Central memory CD8-positive, alpha-beta T cell (primary cell): ENCODE results near the gene SND1.

Experiments used
- ATAC-seq: fragments of 150-1000 bp; cut with Tn5 transposase; replicated peaks from 2 replicates; pipeline ENCODE4 v1.10.0; 2022; ENCODE audit warnings: mild to moderate bottlenecking, moderate FRiP score, moderate number of reproducible peaks; ENCODE audit not compliant: poor library complexity, severe bottlenecking; ENCODE audit errors: extremely low read depth
- DNase-seq, 2 donors: peaks; one replicate each; pipeline ENCODE4 v3.0.0; 2021; ENCODE audit warnings: low spot score in 2 of 2
- H3K27ac Mint-ChIP-seq: one replicate; pipeline ENCODE4 v1.8.0; 2022; ENCODE audit warnings: low read depth, mild to moderate bottlenecking, moderate library complexity, mixed read lengths
- H3K27me3 Mint-ChIP-seq: one replicate; pipeline ENCODE4 v1.8.0; 2022; ENCODE audit warnings: mixed read lengths
- H3K36me3 Mint-ChIP-seq: one replicate; pipeline ENCODE4 v1.8.0; 2022; ENCODE audit warnings: mild to moderate bottlenecking, moderate library complexity, mixed read lengths; ENCODE audit not compliant: insufficient read depth
- H3K4me1 Mint-ChIP-seq: one replicate; pipeline ENCODE4 v1.8.0; 2022; ENCODE audit warnings: mixed read lengths
- H3K4me3 Mint-ChIP-seq: one replicate; pipeline ENCODE4 v1.8.0; 2022; ENCODE audit warnings: mild to moderate bottlenecking, moderate library complexity, mixed read lengths
- H3K9me3 Mint-ChIP-seq: one replicate; pipeline ENCODE4 v1.8.0; 2022; ENCODE audit warnings: mixed read lengths

SND1 gene

GRCh38 chr7:127651556-127652332 is at the start of gene SND1:
Gene SND1, plus strand, starts transcription at chr7:127652194. Its CDS starts 180 bp downstream, at chr7:127652374.
- peak; percentile 96 for ATAC-seq
- H3K36me3 Mint-ChIP-seq = peaks cover 9% of the 10 kb centered on the region
- no peaks in the 10 kb centered on the region for H3K9me3 Mint-ChIP-seq
- H3K4me3 Mint-ChIP-seq = no peak within 1 kb of the TSS
- H3K27me3 Mint-ChIP-seq = no peaks in the 10 kb centered on the region
- peak; percentile 93 to 96 for DNase-seq
- H3K27ac Mint-ChIP-seq = peak within 1 kb of the TSS; percentile 98
- H3K4me1 Mint-ChIP-seq = peaks cover 50% of the 10 kb centered on the region

DNA sequence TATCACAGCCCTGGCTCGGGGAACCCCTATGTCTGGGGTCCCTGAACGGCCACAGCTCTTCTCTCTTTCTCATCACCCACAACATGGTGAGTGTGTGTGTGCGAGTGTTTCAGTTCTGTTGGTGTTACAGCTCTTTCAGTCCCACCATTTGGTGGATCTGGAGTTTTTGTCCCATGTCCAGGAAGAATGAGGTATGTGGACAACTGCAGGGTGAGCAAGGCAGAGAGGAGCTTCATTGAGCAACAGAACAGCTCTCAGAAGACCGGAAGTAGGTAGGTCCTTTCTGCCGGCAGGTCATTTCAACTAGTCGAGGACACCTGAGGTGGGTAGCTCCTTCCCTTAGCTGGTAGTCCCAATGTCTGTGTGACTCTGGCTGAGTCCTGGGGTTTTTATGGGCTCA is 43.5 kb upstream of the SND1 start:
- Mint-ChIP-seq H3K27me3 (peaks cover 22% of the 10 kb centered on the region), H3K4me1 (no peaks in the 10 kb centered on the region), H3K4me3 (no peak overlapping the region), H3K9me3 (no peaks in the 10 kb centered on the region), H3K27ac (no peak overlapping the region), H3K36me3 (no peaks in the 10 kb centered on the region)
- DNase-seq (no peak), ATAC-seq (no peak)

DNA sequence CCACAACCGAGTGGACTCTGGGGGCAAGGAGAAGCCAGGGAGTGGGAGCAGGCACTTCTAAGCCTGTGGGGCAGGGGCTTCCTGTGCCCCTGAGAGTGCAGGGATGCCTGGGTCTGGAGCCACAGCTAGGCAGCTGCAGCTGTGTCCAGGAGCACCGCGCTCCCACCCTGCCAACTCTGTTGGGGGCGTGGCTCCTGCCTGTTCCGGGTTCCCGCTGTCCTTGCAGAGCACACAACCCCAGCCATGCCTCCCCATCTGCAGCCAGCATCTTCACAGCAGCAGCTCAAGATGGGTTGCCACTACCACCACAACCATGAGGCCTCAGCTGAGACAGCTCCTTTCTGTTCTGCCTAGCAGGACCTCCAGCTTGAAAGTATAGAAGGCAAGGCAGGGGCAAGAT is 42.7 kb upstream of the SND1 start:
- H3K4me3 Mint-ChIP-seq = no peak overlapping the region
- no peaks in the 10 kb centered on the region for H3K4me1 Mint-ChIP-seq
- no peak overlapping the region for H3K27ac Mint-ChIP-seq
- no peaks in the 10 kb centered on the region for H3K9me3 Mint-ChIP-seq
- peaks cover 30% of the 10 kb centered on the region for H3K27me3 Mint-ChIP-seq
- no peak for DNase-seq
- no peak for ATAC-seq
- H3K36me3 Mint-ChIP-seq = no peaks in the 10 kb centered on the region

- ATAC-seq (no peak), DNase-seq (no peak)
- Mint-ChIP-seq H3K36me3 (no peaks in the 10 kb centered on the region), H3K4me3 (no peak overlapping the region), H3K27ac (no peak overlapping the region), H3K27me3 (peaks cover 53% of the 10 kb centered on the region), H3K9me3 (no peaks in the 10 kb centered on the region), H3K4me1 (no peaks in the 10 kb centered on the region)
These were observed 39.7 kb upstream of the SND1 start for GRCh38 chr7:127612263-127612662.

- Mint-ChIP-seq H3K4me3 (no peak overlapping the region), H3K27me3 (peaks cover 93% of the 10 kb centered on the region), H3K27ac (no peak overlapping the region), H3K9me3 (no peaks in the 10 kb centered on the region), H3K4me1 (peaks cover 14% of the 10 kb centered on the region), H3K36me3 (no peaks in the 10 kb centered on the region)
- DNase-seq (no peak), ATAC-seq (no peak)
These were observed 35.3 kb upstream of the SND1 start for GRCh38 chr7:127616724-127617123.

DNA sequence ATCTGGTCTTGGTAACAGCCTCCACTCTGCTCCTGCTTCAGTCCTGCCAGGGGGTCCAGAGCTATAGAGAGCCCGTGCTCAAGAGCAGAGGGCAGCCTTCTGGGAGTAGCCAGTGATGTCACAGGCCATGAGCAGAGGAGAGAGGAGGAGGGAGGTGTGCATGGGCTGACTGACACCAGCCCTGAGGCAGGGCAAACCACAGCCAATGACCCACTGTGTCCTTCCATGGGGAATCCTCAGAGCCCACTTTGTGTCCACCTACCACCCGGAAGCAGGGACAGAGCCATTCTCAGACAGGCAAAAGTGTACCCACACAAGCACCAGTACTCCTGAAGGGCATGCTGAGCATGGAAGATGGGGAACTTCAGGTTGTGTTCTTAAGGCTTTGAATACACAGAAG is 34.0 kb upstream of the SND1 start, which contains the start of gene PAX4:
Gene PAX4, minus strand, starts transcription at position 101 of the 400 bp plus-strand sequence. CDS start 2,214 bp downstream, outside the sequence.
- Mint-ChIP-seq H3K27me3 (peaks cover 93% of the 10 kb centered on the region), H3K4me3 (no peak within 1 kb of the TSS)

GRCh38 chr7:127618775-127619174 is 33.2 kb upstream of the SND1 start:
- Mint-ChIP-seq H3K27me3 (peaks cover 92% of the 10 kb centered on the region), H3K4me1 (peaks cover 14% of the 10 kb centered on the region), H3K4me3 (no peak overlapping the region), H3K9me3 (no peaks in the 10 kb centered on the region), H3K36me3 (no peaks in the 10 kb centered on the region), H3K27ac (no peak overlapping the region)
- ATAC-seq (no peak), DNase-seq (no peak)

More for the DNA sequence above, 34.0 kb upstream of the SND1 start, which contains the start of gene PAX4:
- DNase-seq (no peak), ATAC-seq (no peak)
- peaks cover 14% of the 10 kb centered on the region for H3K4me1 Mint-ChIP-seq
- H3K27ac Mint-ChIP-seq = no peak within 1 kb of the TSS
- no peaks in the 10 kb centered on the region for H3K9me3 Mint-ChIP-seq
- no peaks in the 10 kb centered on the region for H3K36me3 Mint-ChIP-seq

- Mint-ChIP-seq H3K4me1 (peaks cover 14% of the 10 kb centered on the region), H3K27me3 (peaks cover 92% of the 10 kb centered on the region), H3K36me3 (no peaks in the 10 kb centered on the region), H3K9me3 (no peaks in the 10 kb centered on the region), H3K4me3 (no peak overlapping the region), H3K27ac (no peak overlapping the region)
- DNase-seq (no peak), ATAC-seq (no peak)
These were observed 32.2 kb upstream of the SND1 start for GRCh38 chr7:127619681-127620405.

GRCh38 chr7:127620406-127621233 is 31.4 kb upstream of the SND1 start:
- Mint-ChIP-seq H3K9me3 (no peaks in the 10 kb centered on the region), H3K27me3 (peaks cover 92% of the 10 kb centered on the region), H3K27ac (no peak overlapping the region), H3K4me1 (peaks cover 14% of the 10 kb centered on the region), H3K4me3 (no peak overlapping the region), H3K36me3 (no peaks in the 10 kb centered on the region)
- ATAC-seq (peak; percentile 43), DNase-seq (no peak)

DNA sequence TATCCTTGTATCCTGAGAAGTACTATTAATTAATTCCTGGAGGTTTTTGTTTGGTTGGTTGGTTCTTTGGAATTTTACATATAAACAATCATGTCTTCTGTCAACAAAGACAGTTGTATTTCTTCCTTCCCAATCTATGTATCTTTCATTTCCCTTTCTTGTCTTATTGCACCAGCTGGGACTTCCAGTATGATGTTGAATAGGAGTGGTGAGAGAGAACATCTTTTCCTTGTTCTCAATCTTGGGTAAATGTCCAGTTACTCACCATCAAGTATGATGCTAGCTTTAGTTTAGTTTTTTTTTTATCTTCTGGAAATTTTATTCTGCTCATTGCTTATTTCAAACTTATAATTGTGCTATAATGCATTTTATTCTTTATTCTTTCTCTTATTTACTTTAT is 26.7 kb upstream of the SND1 start:
- Mint-ChIP-seq H3K4me3 (no peak overlapping the region), H3K27me3 (peaks cover 45% of the 10 kb centered on the region), H3K27ac (no peak overlapping the region), H3K36me3 (no peaks in the 10 kb centered on the region), H3K4me1 (peaks cover 13% of the 10 kb centered on the region), H3K9me3 (no peaks in the 10 kb centered on the region)
- no peak for DNase-seq
- no peak for ATAC-seq

DNA sequence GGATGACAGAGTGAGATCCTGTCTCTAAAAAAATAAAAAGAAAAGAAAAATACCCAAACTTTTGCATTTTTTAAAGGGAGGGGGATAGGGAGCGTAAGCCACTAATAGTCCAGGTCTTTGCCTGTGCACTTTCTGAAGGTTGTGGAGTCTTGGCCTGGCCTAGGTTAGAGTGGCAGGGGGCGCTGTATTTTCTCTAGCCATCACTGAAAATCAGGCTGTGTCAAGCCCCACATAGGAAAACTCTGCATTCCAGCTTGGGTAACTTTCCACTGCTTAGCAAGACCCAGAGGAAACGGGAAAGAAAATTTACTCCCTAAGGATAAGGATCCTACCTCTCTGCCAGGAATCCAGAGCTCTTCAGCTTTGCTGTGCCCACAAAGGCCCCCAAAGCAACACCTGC is 23.5 kb upstream of the SND1 start:
- H3K27ac Mint-ChIP-seq = no peak overlapping the region
- H3K36me3 Mint-ChIP-seq = no peaks in the 10 kb centered on the region
- H3K4me1 Mint-ChIP-seq = no peaks in the 10 kb centered on the region
- ATAC-seq = no peak
- peaks cover 29% of the 10 kb centered on the region for H3K27me3 Mint-ChIP-seq
- H3K9me3 Mint-ChIP-seq = no peaks in the 10 kb centered on the region
- H3K4me3 Mint-ChIP-seq = no peak overlapping the region
- no peak for DNase-seq

DNA sequence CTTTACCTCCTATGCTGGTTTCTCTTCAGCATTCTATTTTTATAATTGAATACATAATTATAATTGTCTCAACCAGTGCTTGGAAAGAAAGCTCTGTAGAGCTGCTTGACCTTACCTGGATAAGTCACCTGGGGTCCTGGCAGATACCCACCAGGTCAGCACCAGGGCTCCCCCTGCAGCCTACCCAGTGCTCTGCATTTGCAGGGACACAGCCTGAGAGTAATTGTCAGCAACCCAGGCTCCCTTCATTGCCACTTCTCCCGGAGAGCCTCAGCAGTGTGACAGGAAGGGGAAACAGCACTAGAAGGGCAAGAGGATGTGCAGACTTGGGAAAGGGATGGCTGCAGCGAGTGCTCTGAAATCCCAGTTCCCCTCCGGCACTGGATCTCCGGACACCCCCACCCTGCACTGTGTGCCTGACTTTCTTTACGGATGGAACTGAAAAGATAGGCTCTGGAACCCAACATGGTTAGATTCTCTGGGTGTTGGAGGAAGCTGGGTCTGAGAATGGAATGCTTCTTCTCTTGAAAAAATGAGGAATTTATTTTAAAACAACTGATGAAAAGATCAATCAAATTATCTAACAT is 22.6 kb upstream of the SND1 start:
- ATAC-seq = no peak
- Mint-ChIP-seq H3K36me3 (no peaks in the 10 kb centered on the region), H3K27ac (no peak overlapping the region), H3K4me3 (no peak overlapping the region), H3K27me3 (peaks cover 30% of the 10 kb centered on the region), H3K9me3 (no peaks in the 10 kb centered on the region), H3K4me1 (no peaks in the 10 kb centered on the region)
- DNase-seq = no peak
